NCI-H69 (cell line): ENCODE measurements around the gene USH2A.

Source experiments
- DNase-seq: peaks from one replicate; lab custom pipeline; 2025; lab: John Stamatoyannopoulos, UW

Gene USH2A

DNA sequence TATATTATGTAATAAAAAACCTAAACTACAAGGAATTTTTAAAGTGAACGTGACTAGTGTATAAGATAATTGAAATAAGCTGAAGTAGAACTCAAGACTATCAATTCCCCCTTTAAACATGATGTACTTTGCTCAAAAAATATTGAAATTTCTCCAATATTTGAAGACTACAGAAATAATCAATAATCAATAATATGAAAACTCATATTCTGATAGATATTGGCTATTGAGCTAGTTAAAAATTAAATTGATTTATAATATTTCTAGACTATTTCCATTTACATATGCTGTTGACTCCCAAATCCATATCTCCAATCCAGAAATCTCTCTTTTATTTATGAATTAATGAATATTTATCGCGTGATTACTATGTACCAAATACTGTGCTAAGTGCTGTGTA is 133.2 kb downstream of the USH2A start:
- no peak for DNase-seq

DNA sequence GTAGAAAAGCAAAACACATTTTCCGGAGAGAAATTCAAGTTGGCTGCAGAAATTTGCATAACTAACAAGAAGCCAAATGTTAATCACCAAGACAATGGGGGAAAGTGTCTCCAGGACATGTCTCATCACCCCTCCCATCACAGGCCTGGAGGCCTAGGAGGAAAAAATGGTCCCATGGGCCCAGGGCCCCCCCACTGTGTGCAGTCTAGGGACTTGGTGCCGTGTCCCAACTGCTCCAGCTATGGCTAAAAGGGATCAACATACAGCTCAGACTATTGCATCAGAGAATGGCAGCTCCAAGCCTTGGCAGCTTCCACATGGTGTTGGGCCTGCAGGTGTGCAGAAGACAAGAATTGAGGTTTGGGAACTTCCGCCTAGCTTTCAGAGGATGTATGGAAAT is 138.2 kb downstream of the USH2A start:
- DNase-seq = no peak

DNA sequence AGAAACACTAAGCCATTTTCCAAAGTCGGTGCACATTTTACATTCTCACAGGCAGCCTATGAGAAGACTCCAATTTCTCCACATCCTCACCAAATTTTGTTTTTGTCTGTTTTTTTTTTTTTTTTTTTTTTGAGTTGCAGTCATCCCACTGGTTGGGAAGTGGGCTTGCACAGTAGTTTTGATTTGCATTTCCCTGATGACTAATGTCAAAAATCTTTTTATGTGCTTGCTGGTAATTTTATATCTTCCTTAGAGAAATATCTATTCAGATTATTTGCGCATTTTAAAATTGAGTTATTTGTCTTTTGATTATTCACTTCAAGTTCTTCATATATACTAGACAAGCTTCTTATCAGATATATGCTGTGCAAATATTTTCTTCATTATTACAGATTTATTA is 141.5 kb downstream of the USH2A start:
- no peak for DNase-seq

DNA sequence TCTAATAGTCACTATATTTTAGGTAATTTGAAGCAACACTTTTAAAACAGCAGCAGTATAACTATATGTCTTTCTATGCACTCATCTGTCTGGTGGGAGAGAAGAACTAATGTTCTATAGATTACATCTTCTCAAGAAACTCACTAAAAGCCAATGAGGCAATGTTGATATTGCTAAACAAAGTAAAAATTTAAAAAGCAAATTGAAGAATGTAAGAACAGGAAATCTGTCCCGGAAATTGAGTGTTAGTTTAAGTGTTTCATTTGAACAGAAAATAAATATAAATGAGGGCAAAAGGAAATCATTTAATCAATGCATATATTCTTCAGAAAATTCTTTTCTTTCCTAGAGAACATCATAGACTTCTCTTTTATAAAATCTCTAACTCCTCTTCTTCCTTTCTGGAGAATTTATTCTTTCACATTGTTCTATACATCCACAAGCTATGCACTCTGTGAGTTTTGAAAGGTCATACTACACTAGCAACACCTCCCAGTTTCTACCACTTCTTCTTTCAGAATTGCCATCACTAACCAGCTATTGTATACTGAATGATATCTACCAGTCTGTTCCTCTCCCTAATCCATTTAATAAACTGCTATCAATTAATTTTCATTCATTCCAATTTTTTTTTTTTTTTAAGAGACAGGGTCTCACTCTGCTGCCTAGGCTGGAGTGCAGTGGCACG is 153.0 kb downstream of the USH2A start:
- DNase-seq = no peak

DNA sequence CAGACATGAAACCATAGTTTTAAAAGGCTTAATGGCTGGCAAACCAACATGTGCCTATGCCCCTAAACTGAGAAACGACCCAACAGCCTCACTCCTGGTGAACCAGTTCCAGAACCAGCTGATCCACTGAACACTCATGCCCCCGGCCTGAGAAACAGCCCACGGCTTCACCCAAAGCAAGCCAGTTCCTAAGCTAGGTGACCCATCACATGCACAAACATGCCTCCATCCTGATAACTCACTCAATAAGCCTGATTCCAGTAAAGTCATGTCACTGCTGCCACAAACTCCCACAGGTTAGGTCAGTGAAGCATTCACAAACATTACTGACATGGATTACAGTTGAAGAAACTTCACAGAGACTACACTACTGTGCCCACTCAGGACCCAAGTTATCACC is 161.6 kb downstream of the USH2A start:
- no peak for DNase-seq

DNA sequence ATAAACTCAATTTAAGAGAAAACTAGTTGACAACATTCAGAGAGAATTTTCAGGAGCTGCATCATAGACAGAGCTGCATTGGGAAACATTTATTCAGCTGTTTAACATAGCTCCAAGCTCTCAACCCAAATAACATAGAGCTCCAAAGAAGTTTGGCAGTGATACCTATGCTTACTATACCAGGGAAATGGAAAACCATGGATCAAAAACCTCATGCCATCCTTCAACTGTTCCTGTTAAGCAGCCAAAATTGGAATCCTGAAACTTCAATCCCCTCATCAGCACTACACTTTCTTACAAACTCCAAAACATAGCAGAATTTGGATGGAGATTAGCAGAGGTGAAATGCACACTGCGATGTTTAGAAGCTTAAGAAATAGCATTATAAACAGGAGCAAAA is 164.4 kb downstream of the USH2A start:
- DNase-seq = no peak

DNA sequence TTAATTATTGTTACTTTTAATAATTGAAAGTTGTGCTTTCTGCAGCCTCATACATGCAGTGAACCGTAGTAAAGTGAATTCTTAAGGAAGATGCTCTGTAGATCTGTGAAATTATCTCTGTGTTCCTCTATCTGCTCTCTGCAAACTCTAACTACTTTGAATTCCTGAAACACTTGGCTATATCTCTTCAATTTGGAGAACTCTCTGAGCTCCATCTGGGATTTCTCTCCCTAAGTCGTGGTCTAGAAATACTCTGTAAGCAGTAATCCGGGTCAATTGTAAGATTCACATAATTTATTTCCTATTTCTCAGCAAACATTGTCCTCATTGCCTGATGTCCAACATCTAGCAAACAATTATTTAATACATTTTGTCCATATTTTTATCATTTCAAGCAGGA is 164.9 kb downstream of the USH2A start:
- no peak for DNase-seq

DNA sequence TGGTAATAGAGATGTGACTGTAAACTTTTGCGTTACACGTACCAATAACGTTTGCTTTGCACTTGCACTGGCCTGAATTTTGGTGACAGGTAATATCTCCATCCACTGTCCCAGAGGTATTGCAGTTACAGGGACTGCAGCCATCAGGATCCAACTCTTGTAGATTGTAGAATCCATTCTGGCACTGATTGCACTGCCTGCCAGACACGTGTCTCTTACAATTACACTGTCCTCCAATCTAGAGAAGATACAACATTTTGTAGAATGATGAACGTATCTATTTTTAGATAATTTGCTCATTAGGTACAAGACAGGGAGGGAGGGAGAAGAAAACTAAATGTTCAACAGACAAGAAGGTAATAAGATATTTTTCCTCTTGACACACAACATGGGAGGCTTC is 172.4 kb downstream of the USH2A start:
- DNase-seq = peak; percentile 37

DNA sequence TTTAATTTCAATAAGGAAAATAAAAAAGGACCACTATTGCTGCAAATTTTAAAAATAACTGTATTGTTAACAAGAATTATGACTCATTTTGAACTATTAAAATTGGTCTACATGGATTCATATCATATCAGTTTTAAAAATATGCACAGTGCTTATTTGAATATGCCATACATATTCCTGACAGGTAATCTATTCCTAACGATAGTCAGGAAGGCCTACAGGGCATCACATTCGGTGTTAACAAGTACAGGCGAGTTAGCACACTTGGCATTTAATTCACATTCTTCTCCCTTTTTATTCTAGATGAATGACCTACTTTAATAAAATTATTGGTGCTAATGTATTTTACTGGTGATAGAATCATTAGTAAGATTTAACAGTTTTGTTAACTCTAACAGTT is 174.6 kb downstream of the USH2A start:
- peak; percentile 57 for DNase-seq

DNA sequence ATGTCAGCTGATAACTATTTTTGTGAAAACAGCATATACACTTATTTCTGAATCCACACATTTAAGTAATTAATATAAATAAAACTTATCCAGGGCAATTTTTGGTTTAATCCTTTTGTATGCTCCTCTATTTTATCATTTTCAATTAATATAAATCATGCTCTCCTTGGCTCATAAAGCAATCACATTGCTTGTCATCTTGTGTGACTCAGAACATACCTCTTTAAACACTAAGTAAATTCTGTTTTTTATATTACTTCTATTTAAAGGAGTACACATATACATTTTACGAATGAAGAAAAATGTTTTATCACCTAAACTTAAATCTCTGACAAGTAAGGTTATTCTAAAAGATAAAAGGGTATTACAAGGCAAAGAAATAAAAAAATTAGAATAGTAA is 175.3 kb downstream of the USH2A start:
- peak; percentile 67 for DNase-seq

DNA sequence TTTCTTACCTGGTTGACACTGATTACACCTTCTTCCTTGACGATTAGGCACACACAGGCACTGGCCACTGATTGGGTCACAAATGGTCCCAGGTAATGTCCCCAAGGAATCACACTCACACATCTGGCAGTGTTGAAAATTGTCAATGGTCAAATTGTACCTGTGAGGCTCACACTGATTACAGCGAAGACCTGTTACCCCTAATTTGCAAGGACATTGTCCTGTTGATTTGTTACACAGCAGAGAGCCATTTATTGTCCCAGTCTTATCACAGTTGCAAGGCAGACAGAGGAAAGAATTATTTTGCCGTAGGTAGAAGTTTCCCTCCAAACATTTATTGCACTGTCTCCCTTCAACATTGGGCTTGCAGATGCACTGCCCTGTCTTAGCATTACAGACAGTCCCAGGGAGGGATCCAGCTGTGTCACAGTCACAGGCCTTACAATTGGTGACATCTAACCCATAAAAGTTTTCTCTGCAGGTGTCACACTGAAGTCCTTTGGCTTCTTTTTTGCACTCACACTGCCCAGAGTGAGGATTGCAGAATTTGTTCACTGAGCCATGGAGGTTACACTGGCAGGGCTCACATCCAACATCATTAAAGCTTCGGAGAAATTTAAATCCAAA is 176.6 kb downstream of the USH2A start:
- peak; percentile 53 for DNase-seq

DNA sequence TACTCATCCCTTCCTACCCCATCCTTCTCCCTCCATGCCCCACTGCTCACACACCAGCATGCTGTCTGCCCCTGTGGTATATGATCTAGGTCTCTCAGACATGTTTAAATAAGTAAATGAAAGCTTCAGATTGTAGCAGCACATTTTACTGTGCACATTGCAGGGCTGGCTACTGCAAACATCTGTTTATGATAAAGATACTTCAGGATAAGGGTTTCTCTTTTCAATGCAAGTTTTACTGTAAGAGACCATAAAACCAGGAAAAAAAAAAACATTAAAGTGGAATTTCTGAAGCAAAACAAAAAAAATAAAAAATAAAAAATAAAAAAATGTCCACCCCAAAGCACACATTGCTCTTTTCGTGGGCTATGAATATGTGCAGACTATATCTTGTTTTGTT is 184.4 kb downstream of the USH2A start:
- peak; percentile 17 for DNase-seq

DNA sequence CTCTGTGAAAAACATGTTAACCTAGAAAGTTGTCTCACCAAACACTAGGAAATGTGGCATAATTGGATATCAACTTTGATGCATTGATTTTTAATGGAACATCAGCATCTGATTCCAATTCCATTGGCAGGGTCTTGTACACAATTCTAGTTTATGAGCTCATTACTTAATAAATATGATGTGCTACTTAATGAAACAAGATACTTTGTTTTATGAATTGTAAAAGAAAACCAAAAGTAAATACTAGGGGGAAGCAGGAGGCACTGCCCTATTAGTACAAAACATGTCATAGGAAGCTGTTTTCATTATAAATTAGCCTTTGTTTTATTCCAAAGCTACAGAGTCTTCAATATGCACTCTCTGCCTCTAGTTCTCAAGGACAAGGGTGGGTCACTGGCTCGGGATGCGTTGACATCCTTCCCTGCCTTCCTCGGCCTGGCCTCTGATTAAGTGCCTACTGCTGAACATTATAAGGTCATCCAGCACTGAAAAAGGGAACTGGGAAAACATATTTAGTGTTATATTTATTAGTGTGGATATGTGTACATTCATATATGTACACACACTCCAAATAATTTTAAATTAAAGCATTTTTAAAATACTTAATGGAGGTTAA is 185.2 kb downstream of the USH2A start:
- no peak for DNase-seq

DNA sequence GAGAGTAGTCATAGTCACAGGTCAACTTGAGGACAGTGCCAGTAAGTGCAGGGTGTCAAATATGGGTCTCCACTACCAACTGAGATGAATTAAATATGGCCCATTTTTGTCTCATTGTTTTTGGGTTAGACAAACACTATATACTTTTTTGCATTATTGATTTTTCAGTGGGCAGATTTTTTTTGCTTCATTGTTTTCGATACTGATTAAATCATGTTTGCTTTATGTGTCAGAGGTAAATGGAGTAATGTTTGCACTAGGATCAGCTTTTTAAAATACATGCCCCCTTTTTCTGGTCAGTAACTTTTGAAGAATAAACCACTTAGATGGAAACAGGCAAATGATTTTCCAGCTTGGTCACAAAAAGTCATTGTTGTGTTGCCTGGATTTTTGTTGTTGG is 199.0 kb downstream of the USH2A start:
- peak; percentile 85 for DNase-seq

DNA sequence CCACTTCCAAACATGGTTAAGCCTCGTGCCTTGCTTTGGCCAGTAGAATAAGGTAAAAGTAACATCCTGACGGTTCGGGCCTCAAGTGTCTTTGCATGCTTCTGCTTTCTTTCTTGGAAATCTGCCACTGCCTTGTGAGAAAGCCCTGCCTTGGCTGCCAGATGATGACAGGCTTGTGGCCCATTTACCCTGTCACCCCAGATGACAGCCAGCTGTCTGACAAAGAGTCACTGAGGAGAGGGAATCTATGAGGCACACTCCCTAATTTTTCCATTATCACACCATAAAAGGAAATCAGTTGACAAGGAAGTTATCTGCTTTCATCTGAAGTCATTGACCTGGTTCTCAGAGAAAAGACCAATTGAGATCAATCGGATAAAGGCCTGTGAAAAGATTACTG is 199.8 kb downstream of the USH2A start:
- DNase-seq = peak; percentile 84

DNA sequence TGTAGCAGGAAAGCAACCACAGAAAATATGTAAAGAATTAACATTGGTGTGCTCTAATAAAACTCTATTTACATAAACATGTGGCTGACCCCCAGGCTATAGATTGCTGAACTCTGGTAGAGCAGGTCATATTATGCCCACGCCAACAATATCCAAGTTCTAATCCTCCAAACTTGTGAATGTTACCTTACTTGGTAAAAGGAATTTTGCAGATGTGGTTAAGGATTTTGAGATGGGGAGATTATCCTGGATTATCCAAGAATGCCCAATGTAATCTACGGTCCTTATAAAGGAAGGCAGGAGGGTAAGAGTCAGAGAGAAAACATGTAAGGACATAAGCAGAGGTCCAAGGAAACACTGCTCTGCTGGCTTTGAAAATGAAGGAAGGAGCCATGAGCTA is 201.0 kb downstream of the USH2A start:
- no peak for DNase-seq

DNA sequence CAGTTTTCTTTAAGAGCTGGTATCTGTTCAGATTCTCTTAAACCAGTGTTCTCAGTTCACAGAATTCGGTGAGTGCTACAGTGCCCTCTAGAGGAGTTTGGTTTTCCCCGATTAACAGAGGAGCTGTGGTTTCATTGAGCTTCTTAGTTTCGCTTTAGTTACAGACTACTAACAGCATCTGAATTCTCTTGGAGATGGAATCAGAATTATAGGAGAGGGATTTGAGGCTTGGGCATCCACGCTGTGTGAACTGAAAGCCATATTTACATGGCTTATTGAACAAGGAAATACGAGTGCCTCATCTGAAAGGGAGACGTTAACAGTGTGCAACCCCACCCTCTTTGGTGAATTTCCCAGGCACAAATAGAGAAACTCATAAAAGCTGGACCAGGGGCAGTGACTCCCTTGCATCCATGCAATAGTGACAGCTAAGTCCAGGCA is 202.0 kb downstream of the USH2A start:
- peak; percentile 94 for DNase-seq

DNA sequence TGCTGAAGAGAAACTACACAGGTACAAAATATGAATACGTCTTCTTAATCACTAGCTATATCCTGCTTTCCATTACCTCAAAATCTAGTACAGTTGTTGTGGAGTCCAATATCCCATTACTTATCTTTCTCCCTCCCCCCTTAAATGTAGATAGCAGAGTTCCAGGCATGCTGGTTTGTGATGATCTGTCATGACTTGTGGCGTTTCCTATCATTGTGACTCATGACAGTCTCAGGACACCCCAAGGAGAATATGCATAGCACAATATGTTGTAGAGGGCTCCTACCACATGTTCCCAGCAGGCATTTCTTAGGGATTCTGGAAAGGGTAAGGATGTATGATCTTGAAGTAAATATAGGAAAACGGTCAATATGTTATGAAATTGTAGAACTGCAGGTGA is 206.9 kb downstream of the USH2A start:
- no peak for DNase-seq

DNA sequence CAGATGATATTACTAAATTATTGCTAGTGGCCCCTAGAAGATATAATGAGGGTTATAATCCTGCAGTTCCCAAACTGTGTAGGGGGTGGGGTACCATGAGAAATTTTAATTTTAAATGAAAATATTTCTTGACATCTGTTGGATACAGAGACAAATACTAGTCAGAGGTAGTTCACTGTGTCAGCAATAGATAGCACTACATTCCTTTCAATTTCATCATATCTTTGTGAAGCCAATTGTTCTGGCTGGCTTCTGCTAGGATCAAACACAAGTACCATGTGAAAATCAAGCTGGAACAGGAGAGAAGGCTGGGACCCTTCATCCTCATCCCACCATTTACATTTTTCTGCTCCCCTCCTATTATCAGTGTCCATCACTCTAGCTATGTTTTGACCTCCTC is 208.1 kb downstream of the USH2A start:
- no peak for DNase-seq

DNA sequence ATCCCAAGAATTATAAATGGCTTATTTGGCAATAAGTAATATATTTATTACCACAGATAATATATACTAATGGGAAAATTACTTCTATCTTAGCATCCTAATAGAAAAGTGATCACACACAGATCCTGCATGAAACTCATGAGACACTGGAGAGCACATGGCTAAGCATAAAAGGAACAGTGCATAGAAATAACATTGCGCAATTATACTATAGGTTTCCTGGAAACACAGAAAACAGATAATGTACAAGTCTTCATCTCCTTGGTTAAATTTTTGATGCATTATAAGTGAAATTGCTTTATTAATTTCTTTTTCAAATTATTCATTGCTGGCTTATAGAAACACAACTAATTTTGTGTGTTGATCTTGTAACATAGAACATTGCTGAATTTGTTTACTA is 210.4 kb downstream of the USH2A start:
- no peak for DNase-seq

DNA sequence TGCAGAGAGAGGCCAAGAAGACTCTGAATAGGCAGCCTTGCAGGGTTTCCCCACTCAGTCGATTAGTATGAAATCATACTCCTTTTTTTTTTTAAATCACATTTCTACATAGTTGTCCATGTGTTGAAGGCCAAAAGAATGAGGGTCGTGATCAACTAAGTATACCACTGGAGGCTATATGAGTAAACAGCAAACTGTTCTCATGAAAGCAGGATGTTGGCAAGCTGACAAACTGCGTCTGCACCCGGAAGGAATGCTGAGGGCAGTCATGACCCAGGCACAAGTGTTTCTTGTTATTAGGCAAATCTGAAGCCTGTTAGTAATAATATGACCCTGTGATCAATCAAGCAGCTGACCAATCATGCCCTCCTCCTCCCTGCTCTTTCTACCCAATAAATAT is 213.2 kb downstream of the USH2A start:
- peak; percentile 39 for DNase-seq

DNA sequence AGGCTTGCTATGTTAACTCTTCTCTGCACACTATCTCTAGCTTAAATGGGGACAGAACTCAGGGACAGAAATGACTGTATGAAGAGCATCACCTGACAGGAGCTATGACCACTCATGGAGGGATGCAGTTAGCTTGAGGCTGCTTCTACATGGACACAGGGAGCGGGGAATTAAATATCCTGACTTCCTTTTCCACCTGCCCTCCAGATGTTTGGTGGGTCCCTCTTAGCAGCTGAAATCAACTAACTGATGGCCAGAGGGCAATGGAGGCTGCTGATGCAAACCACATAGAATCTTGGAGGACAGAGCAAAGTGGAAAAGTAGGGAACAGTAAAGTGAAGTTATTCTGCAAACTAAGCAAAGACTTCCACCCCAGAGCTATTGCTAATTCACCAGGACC is 214.1 kb downstream of the USH2A start:
- DNase-seq = no peak

DNA sequence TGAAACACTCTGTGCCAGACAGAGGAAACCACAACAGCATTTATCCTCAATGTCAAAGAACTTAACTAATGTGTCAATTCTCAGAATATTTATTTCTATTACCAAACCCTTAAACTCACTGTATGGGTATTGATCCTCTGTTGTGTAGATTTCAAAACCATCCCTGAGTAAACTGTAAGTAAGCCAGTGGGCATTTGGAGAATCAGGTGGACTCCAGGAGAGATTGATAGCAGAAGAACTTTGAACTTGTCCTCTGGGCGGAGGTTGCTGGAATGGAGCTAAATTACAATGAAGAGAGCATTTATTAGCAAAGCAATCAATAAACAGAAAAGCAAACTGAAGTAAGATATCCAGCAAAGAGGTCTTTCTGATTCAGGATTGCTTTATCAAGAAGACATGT is 216.1 kb downstream of the USH2A start:
- no peak for DNase-seq

DNA sequence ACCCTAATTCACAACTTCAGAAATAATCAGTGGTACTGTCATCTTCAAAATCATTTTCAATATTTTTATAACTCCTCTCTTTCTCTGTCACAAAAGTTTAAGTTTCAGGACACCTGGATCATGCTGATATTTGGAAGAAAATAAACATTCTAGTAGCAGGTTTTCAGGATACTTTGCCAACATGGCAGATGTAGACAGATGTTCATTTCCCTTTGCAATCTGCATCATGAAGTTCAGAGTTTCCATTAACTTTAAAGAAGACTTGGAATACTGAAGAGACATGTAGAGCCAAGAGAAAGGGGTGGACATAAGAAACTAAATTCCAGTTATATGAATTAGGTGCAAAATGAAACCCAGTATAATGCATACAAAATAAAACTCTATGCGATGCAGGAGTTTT is 218.1 kb downstream of the USH2A start:
- DNase-seq = no peak
